Kidney (tissue), 14 donors: ENCODE measurements around the gene ADH7. TPM values are rescaled to one million over a fixed set of nuclear protein-coding genes. Genes with fewer than 3 reads are reported as not detected.

Source experiments
- DNase-seq, 5 donors: peaks; one replicate each; pipeline ENCODE4 v3.0.0-alpha.2; 2013 to 2020
- FAIRE-seq: peaks from 2 replicates; lab custom pipeline; 2012; peaks lifted over from hg19 to GRCh38; lab: Jason Lieb, UNC
- H3K27ac ChIP-seq, 2 donors: one replicate each; pipeline ENCODE4 v1.7.0; 2013; ENCODE audit warnings: low read depth in 2 of 2, low read length in 2 of 2, inconsistent platforms in 1 of 2
- H3K27me3 ChIP-seq: one replicate; pipeline ENCODE4 v1.7.1; 2013; ENCODE audit warnings: low read length, inconsistent platforms; ENCODE audit not compliant: control insufficient read depth, insufficient read depth
- H3K36me3 ChIP-seq, 3 donors: one replicate each; pipeline versions ENCODE4 v1.7.0 to v1.7.1; 2013; ENCODE audit warnings: low read length in 3 of 3, control low read depth in 1 of 3, inconsistent platforms in 1 of 3; ENCODE audit not compliant: insufficient read depth in 3 of 3, control insufficient read depth in 2 of 3
- H3K4me1 ChIP-seq, 3 donors: one replicate each; pipeline versions ENCODE4 v1.7.0 to v1.7.1; 2013; ENCODE audit warnings: low read length in 3 of 3, inconsistent platforms in 1 of 3, low read depth in 1 of 3; ENCODE audit not compliant: control insufficient read depth in 2 of 3, insufficient read depth in 2 of 3
- H3K4me3 ChIP-seq, 3 donors: one replicate each; pipeline versions ENCODE4 v1.7.0 to v1.8.1; 2013; ENCODE audit warnings: low read length in 3 of 3, control low read depth in 1 of 3, inconsistent platforms in 1 of 3
- H3K9ac ChIP-seq, 3 donors: one replicate each; pipeline versions ENCODE4 v1.7.0 to v1.7.1; 2013; ENCODE audit warnings: low read length in 3 of 3, control low read depth in 1 of 3, inconsistent platforms in 1 of 3
- H3K9me3 ChIP-seq, 3 donors: one replicate each; pipeline versions ENCODE4 v1.7.0 to v1.7.1; 2013; ENCODE audit warnings: low read length in 3 of 3, control low read depth in 1 of 3, inconsistent platforms in 1 of 3; ENCODE audit not compliant: control insufficient read depth in 2 of 3, insufficient read depth in 1 of 3
- intact Hi-C: fragments of 100-400 bp; cut with DNase I; formaldehyde crosslinking; loops from one replicate; pipeline ENCODE4 v1.11.1; 2022
- polyA plus RNA-seq: library from polyadenylated mRNA; stranded (reverse); fragments of 350-450 nt; fragmentation: Illumina TruSeq; extraction: RNeasy Lipid Tissue Mini Kit (QIAGEN cat#74804); gene quantifications from one replicate; pipeline ENCODE4 v1.2.3, GENCODE V29; 2014; ENCODE audit warnings: low read depth, low replicate concordance; ENCODE audit not compliant: insufficient read depth
- total RNA-seq: library from RNA; stranded (reverse); fragmentation: NEBNext Ultra II Directional; extraction: Animal tissue kit (Norgen Biotek cat#: 25700); gene quantifications from one replicate; pipeline ENCODE4 v1.2.1, GENCODE V29; 2021
- TF ChIP-seq, protein P1 (sequence below): IDR thresholded peaks from 3 replicates; pipeline ENCODE4 v1.5.1; 2012; ENCODE audit warnings: mild to moderate bottlenecking, moderate library complexity, borderline replicate concordance; ENCODE audit not compliant: insufficient read depth; ENCODE audit errors: extremely low read depth
- donor health status: control.
- donor health status: control.
- donor health status: control.
- donor health status: control.
- donor health status: control.
- donor health status: DM: yes; HTN: yes; CAD: no.
- donor health status: Normal renal cell carcinoma (clear cell type).

The ADH7 gene
- total and polyA plus RNA-seq, 2 donors from 2014 or later = not detected

DNA sequence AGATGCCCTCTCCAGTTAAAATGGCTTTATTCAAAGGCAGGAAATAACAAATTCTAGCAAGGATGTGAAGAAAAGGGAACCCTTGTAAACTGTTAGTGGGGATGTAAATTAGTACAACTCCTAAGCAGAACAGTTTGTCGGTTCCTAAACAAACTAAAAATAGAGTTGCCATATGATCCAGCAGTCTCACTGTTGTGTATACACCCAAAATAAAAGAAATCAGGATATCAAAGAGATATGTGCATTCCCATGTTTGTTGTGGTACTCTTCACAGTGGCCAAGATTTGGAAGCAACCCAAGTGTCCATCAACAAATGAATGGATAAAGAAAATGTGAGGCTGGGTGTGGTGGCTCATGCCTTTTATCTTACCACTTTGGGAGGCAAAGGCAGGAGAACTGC, 36.1 kb downstream of the ADH7 start:
- Histone ChIP-seq H3K9me3 (peaks cover 0 to 4% (median 0%) of the 10 kb centered on the region in 3 donors), H3K4me3 (no peak overlapping the region), H3K36me3 (no peaks in the 10 kb centered on the region), H3K4me1 (peaks cover 0 to 16% (median 8%) of the 10 kb centered on the region in 3 donors), H3K9ac (no peak overlapping the region), H3K27me3 (no peaks in the 10 kb centered on the region), H3K27ac (no peak overlapping the region)
- intact Hi-C loops = no loop called here
- FAIRE-seq (no peak), DNase-seq (no peak)
- TF ChIP-seq, protein P1, sequence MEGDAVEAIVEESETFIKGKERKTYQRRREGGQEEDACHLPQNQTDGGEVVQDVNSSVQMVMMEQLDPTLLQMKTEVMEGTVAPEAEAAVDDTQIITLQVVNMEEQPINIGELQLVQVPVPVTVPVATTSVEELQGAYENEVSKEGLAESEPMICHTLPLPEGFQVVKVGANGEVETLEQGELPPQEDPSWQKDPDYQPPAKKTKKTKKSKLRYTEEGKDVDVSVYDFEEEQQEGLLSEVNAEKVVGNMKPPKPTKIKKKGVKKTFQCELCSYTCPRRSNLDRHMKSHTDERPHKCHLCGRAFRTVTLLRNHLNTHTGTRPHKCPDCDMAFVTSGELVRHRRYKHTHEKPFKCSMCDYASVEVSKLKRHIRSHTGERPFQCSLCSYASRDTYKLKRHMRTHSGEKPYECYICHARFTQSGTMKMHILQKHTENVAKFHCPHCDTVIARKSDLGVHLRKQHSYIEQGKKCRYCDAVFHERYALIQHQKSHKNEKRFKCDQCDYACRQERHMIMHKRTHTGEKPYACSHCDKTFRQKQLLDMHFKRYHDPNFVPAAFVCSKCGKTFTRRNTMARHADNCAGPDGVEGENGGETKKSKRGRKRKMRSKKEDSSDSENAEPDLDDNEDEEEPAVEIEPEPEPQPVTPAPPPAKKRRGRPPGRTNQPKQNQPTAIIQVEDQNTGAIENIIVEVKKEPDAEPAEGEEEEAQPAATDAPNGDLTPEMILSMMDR = no peak

DNA sequence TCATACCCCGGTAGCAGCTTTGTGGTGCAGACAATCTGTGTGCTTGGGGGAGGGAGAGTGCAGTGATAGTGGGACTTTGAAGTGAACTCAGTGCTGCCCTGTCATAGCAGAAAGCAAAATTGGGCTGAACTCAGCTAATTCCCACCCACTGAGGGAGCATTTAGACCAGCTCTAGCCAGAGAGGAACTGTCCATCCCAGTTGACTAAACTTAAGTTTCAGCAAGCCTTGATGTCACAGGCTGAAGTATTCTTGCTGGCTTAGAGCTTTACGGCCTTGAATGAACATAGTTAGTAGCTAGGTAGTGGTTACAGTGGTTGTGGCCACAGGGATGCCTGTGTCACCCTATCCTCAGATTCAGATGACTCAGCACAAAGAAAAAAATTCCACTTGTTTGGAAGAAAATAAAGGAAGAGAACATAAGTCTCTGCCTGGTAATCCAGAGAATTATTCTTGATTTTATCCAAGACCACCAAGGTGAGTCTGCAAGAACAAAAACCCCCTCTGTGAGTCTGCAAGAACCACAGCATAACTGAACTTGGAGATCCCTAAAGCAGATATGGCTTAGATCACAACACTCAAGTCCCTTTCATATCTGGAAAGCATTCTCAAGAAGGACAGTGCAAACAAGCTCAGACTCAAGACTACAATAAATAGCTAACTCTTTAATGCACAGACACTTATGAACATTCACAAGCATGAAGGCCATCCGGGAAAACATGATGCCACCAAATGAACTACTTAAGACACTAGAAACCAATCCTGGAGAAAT, 39.4 kb downstream of the ADH7 start:
- Histone ChIP-seq H3K27ac (no peak overlapping the region), H3K36me3 (no peaks in the 10 kb centered on the region), H3K9ac (no peak overlapping the region), H3K27me3 (no peaks in the 10 kb centered on the region), H3K4me3 (no peak overlapping the region), H3K4me1 (peaks cover 0 to 4% (median 0%) of the 10 kb centered on the region in 3 donors), H3K9me3 (peaks cover 0 to 4% (median 2%) of the 10 kb centered on the region in 3 donors)
- FAIRE-seq (no peak), DNase-seq (no peak)
- TF ChIP-seq, protein P1 = no peak
- intact Hi-C loops = no loop called here

DNA sequence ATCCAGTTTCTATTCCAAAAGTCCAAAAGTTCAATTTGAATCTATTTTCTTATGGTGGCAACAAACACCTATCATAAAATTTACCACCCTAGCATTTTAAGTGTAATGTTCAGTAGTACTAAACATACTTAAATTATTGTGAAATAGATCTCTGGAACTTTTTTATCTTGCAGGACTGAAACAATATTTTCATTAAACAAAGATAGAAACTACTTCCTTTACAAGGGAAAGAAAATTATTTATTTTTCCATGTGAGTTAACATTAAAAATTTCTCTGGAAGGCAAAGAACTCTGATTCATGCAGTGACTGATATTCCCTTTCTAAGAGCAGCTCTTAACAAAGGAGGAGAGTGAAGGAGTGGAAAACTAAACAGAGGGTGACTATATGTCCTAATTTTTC, 40.2 kb downstream of the ADH7 start:
- intact Hi-C loops = no loop called here

More for the DNA sequence above, 40.2 kb downstream of the ADH7 start:
- FAIRE-seq (no peak), DNase-seq (no peak)
- no peak overlapping the region for H3K4me3 ChIP-seq
- no peaks in the 10 kb centered on the region for H3K27me3 ChIP-seq
- peaks cover 0 to 5% (median 2%) of the 10 kb centered on the region in 3 donors for H3K9me3 ChIP-seq
- H3K9ac ChIP-seq = no peak overlapping the region
- peaks cover 0 to 4% (median 0%) of the 10 kb centered on the region in 3 donors for H3K4me1 ChIP-seq
- TF ChIP-seq, protein P1 = no peak
- H3K27ac ChIP-seq = no peak overlapping the region
- no peaks in the 10 kb centered on the region for H3K36me3 ChIP-seq
